Measurements from ENCODE around the gene ZNF226. TPM values are rescaled to one million over a fixed set of nuclear protein-coding genes. Genes with fewer than 3 reads are reported as not detected.

The ZNF226 gene
- 21.1 and 22.9 TPM in 2 replicates for total RNA-seq

DNA sequence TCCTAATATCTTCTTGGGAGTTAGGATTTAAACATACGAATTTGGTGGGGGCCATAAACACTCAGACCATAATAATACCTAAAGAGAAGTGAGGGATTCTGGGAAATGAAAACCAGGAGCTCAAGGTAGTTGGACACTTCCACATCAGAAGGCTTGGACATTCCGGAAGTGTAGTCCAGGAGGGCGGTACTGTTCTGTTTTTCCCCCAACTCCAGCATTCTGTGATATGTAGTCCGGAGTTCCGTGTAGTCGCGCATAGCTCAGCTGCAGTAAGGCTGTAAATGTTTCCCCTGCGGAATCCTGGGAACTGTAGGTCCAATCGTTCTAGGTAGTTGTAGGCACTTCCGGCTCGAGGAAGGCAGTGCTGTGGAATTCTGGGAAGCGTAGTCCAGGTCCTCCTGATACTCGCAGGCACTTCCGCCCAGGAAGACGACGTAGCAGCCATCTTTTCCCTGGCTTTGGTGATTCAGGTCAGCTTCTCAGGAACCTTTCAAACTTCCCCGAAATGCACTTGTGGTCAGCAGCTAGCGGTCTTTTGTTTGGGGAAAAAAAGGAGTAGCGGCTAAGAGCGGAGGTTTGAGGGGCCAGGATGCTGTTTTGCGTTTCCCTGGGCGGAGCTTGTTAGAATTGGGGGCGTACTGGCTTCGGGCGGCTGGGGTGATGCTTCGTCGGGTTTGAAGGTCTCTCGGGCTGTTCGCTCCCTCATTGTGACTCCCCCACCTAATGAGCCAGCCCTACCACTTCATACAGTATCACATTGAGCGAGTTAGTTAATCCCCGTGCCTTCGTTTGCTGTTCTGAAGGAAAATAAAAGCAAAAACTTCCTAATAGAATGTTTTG, at the start of gene ZNF226:
Gene ZNF226 (plus strand): TSS at position 428 of the 840 bp plus-strand sequence. CDS start 4,981 bp downstream, outside the sequence.

DNA sequence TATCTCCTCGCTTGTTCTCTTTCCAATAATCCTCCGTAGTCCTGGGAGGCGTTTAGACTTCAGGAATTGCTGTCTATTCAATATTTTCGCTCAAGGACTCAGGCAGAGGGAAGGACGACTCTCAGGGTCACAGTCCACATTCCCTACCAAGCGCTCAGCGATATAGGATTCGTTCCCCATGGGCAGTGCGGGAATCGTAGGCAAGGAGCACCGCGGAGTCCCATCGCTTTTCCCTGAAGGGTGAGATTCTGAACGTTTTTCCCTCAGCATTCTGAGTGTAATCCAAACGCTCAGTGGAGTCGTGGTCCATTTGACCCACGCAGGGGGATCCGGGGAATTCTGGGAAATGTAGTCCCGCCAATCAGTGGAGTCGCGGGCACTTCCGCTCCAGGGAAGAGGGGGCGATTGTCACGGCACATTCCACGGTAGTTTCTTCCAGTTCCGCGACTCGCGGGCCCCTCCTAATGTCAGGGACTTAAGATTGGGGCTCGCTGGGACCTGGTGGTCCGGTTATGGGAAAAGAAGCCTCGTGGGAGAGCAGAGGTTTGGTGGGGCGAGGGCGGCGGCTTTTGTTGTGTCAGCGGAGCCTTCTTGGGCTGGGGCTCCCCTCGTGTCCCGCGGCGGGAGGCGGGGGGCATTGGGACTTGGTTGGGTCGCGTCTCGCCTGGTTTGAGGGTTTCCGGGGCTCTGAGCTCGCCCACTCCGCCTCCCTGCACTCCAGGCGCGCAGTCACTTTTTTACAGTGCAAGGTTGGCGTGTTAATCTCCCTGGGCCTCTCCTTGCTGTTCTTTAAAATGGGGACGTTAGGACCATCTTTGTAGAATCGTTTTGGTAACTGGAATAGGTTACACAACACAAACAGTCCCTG, 23.5 kb upstream of the ZNF226 start, which contains the start of gene ZNF234:
Gene ZNF234 (plus strand): TSS at position 364 of the 868 bp plus-strand sequence. CDS start 3,079 bp downstream, outside the sequence.

DNA sequence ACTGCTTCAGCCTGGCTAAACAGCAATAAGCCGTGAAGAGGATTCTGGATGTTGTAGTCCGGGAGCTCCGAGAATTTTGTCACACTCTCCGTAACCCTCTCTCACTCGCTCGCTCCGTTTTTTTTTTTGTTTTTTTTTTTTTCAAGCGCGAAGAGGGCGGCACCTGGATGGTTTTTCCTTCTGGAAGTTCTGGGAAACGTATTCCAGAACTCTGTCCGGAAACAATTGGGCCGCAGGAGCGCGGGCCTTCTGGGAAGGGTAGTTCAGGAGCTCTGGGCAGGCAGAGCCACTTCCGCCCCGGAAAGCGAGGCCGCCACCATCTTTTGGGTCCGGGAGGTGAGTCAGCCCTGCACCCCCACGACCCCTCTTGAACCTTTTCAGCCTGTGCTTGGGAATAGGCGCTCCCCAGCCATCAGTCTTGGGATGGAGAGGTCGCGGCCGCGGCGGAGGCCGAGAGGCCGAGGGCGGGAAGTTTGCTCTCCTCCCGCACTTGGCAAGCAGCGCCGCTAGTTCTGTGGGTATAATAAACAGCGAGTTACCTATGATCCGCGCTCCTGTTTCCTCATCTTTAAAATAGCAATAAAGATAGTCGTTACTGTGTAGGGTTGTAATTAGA, 47.5 kb downstream of the ZNF226 start, which contains the start of gene ZNF227:
Gene ZNF227 (plus strand): TSS at position 283 of the 616 bp plus-strand sequence. CDS start 5,261 bp downstream, outside the sequence.

Other genes starting within 250 kb of the ZNF226 start
- 16.8 and 20.5 TPM in 2 replicates for gene ZNF45, start 229.8 kb upstream of the ZNF226 start, total RNA-seq
- gene ZNF221, start 213.9 kb upstream of the ZNF226 start, total RNA-seq: 6.8 and 7.4 TPM in 2 replicates
- gene ZNF155, start 180.9 kb upstream of the ZNF226 start, total RNA-seq: 4.9 and 7.8 TPM in 2 replicates
- 4.6 and 4.7 TPM in 2 replicates for gene ZNF230, start 162.1 kb upstream of the ZNF226 start, total RNA-seq
- 7.0 and 8.0 TPM in 2 replicates for gene ZNF222, start 139.7 kb upstream of the ZNF226 start, total RNA-seq
- gene ZNF223, start 113.1 kb upstream of the ZNF226 start, total RNA-seq: 4.1 TPM in 2 replicates
- gene ZNF284, start 92.9 kb upstream of the ZNF226 start, total RNA-seq: 2.7 and 3.2 TPM in 2 replicates
- 22.9 and 28.2 TPM in 2 replicates for gene ZNF224, start 70.7 kb upstream of the ZNF226 start, total RNA-seq
- 7.5 and 8.0 TPM in 2 replicates for gene ZNF225, start 51.7 kb upstream of the ZNF226 start, total RNA-seq
- 9.0 and 12.6 TPM in 2 replicates for gene ZNF234, start 23.5 kb upstream of the ZNF226 start, total RNA-seq
- 18.6 and 18.9 TPM in 2 replicates for gene ZNF227, start 47.4 kb downstream of the ZNF226 start, total RNA-seq
- 0.83 and 1.7 TPM in 2 replicates for gene ZNF233, start 94.8 kb downstream of the ZNF226 start, total RNA-seq
- 2.3 and 2.6 TPM in 2 replicates for gene ZNF235, start 139.9 kb downstream of the ZNF226 start, total RNA-seq
- 6.8 and 8.6 TPM in 2 replicates for gene ZNF112, start 191.6 kb downstream of the ZNF226 start, total RNA-seq
- gene ZNF285, start 236.5 kb downstream of the ZNF226 start, total RNA-seq: 2.0 and 2.4 TPM in 2 replicates